Right atrium auricular region (tissue), 2 donors: ENCODE data around the gene PRRT4. TPM values are rescaled to one million over a fixed set of nuclear protein-coding genes. Genes with fewer than 3 reads are reported as not detected.

Source experiments
- DNase-seq: peaks from one replicate; pipeline ENCODE4 v3.0.0-alpha.2; 2019; ENCODE audit warnings: low spot score
- H3K27ac ChIP-seq, 2 donors: fragments of 200-600 bp; sonication (generic); 1 replicate in 1 of 2; 2 replicates in 1 of 2; pipeline ENCODE4 v1.5.1; 2016 to 2019
- H3K27me3 ChIP-seq, 2 donors: fragments of 200-600 bp; sonication (generic); one replicate each; pipeline versions ENCODE4 v1.5.1 to v1.6.0; 2017 to 2019
- H3K36me3 ChIP-seq: fragments of 200-600 bp; sonication (generic); one replicate; pipeline ENCODE4 v1.5.1; 2016
- H3K4me1 ChIP-seq, 2 donors: fragments of 200-600 bp; sonication (generic); one replicate each; pipeline versions ENCODE4 v1.5.1 to v1.6.0; 2017 to 2019
- H3K4me3 ChIP-seq, 2 donors: fragments of 200-600 bp; sonication (generic); 1 replicate in 1 of 2; 2 replicates in 1 of 2; pipeline ENCODE4 v1.5.1; 2017 to 2019; ENCODE audit warnings: mild to moderate bottlenecking in 1 of 2, moderate library complexity in 1 of 2
- H3K9me3 ChIP-seq, 2 donors: fragments of 200-600 bp; sonication (generic); one replicate each; pipeline ENCODE4 v1.5.1; 2019
- total RNA-seq, 2 donors: library from RNA; depleted of rRNA; stranded (reverse); fragments of >200 nt; gene quantifications; one replicate each; pipeline ENCODE4 v1.1.0, GENCODE V29; 2016
- TF ChIP-seq, protein P1 (sequence below), 2 donors: fragments of 200-600 bp; sonication (generic); IDR thresholded peaks; one replicate each; pipeline ENCODE4 v1.5.1; 2019; ENCODE audit warnings: antibody characterized with exemption in 2 of 2

The PRRT4 gene
- total RNA-seq, 2 donors from 2014 or later = 0.37 to 1.1 TPM

DNA sequence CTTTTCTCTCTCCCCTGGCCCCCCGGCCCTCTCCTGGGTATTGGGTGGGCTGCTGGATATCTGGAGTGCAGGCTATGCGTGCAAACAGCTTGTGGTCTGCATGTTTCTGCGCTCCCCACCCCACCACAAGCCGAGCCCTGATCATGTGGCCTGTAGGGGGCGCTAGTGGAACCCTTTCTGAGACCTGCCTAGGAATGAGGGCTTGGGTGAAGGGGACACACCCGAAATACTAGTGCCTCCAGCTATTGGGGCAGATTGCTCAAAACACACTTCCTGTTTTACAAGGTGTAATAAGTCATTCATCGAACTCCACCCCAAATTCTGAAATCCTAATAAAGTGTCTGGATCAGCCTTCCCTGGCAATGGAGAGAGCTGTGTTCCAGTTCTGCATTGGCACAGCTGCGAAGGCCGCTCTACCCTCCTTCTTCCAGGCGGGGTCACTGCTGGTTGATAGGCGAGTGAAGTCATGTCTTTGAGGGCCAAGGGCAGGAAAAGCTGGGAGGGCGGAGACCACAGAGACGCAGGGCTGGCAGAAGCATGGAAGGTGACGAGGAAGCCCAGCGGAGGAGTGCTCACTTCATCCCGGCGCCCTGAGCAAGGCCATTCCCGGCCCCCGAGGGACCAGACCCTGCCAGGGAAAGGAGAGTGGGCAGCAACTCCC is 19.8 kb upstream of the PRRT4 start:
- Histone ChIP-seq H3K27me3 (no peaks in the 10 kb centered on the region), H3K4me3 (no peak overlapping the region)

DNA sequence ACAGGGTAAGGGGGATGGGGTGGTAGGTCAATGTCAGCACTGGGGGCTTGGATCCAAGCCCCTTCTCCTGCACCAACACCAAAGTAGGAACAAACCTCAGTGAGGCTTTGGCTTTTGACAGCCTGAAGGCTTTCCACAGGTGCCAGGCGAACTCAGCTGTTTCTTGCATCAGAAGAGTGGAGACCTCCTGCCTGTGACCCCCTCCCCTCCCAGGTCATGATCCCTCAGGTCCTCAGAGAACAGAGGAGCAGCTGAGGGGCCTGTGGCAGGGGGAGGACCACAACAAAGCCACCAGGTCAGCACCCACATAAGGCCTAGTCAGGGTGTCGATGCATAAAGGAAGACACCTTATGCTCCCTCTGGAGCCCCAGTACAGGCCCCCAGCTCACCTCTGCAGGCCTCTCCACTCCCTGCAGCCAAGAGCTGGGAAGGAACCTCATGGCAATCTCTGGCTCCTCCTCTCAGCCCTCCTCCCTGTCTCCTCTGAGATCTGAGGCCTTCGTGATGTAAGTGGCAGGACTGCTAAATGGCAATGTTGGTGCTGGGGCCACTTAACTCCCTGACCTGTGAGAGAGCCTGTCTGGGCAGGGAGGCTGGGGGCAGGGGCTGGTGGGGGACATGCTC is 19.1 kb upstream of the PRRT4 start:
- TF ChIP-seq, protein P1, sequence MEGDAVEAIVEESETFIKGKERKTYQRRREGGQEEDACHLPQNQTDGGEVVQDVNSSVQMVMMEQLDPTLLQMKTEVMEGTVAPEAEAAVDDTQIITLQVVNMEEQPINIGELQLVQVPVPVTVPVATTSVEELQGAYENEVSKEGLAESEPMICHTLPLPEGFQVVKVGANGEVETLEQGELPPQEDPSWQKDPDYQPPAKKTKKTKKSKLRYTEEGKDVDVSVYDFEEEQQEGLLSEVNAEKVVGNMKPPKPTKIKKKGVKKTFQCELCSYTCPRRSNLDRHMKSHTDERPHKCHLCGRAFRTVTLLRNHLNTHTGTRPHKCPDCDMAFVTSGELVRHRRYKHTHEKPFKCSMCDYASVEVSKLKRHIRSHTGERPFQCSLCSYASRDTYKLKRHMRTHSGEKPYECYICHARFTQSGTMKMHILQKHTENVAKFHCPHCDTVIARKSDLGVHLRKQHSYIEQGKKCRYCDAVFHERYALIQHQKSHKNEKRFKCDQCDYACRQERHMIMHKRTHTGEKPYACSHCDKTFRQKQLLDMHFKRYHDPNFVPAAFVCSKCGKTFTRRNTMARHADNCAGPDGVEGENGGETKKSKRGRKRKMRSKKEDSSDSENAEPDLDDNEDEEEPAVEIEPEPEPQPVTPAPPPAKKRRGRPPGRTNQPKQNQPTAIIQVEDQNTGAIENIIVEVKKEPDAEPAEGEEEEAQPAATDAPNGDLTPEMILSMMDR (IDR thresholded peaks at IDR 0.05) = no peak
- H3K9me3 ChIP-seq = no peaks in the 10 kb centered on the region
- H3K4me3 ChIP-seq = no peak overlapping the region
- H3K4me1 ChIP-seq = peaks cover 0 to 4% of the 10 kb centered on the region in 2 donors
- H3K27ac ChIP-seq = no peak overlapping the region
- H3K36me3 ChIP-seq = no peaks in the 10 kb centered on the region
- no peaks in the 10 kb centered on the region for H3K27me3 ChIP-seq
- no peak for DNase-seq

More for the DNA sequence above, 19.8 kb upstream of the PRRT4 start:
- Histone ChIP-seq H3K27ac (no peak overlapping the region), H3K9me3 (no peaks in the 10 kb centered on the region), H3K36me3 (no peaks in the 10 kb centered on the region), H3K4me1 (peaks cover 0 to 4% of the 10 kb centered on the region in 2 donors)
- TF ChIP-seq, protein P1 (IDR thresholded peaks at IDR 0.05) = peak; percentile 13 to 53
- peak; percentile 84 for DNase-seq

DNA sequence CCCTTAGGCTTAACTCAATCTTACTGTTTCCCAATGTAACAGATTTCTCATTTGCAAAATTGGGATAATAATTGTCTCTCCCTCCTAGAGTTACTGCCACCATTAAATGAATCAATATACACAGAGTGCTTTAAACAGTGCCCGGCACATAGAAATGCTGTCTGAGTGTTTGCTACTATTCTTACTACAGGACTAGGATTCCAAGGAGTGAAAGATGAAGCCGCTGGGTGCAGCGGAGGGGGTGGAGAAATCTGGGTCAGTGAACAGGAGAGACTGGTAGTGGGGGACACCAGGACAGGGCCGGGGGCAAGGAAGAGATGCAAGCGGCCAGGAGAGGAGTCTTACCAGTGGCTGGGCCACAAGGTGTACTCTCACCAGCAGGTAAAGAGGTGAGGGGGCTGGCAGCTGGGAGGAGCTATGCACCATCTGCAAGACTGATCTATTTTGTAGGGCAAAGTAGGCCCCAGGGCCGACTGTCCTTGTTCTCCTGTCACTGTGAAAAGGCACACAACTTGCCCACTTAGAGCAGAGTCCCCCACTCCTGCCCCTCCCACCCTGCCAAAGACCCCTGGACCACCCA is 18.5 kb upstream of the PRRT4 start:
- TF ChIP-seq, protein P1 (IDR thresholded peaks at IDR 0.05) = no peak
- no peaks in the 10 kb centered on the region for H3K27me3 ChIP-seq
- no peak for DNase-seq
- no peaks in the 10 kb centered on the region for H3K9me3 ChIP-seq
- H3K4me1 ChIP-seq = peaks cover 0 to 4% of the 10 kb centered on the region in 2 donors
- no peaks in the 10 kb centered on the region for H3K36me3 ChIP-seq
- H3K4me3 ChIP-seq = no peak overlapping the region
- H3K27ac ChIP-seq = no peak overlapping the region

DNA sequence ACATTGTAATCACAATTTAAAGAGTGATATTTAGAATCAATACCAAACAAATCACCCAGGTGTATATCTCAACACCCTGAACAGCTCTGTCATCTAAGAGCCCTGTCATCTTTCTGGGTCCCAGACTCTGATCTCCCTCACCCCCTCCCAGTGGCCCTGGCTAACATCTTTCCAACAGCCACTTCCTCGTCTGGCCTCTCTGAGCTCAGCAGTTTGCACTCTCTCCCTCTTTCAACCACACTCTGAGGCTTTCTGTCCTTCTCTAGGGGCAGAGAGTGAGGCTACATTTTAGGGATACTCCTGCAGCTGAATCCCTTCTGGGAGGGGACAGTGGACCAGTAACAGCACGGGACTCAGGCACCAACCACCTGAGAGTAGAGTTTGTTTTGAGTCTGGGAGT is 17.1 kb upstream of the PRRT4 start:
- DNase-seq = no peak
- Histone ChIP-seq H3K27me3 (no peaks in the 10 kb centered on the region), H3K27ac (no peak overlapping the region), H3K4me1 (peaks cover 0 to 4% of the 10 kb centered on the region in 2 donors), H3K36me3 (no peaks in the 10 kb centered on the region), H3K9me3 (no peaks in the 10 kb centered on the region), H3K4me3 (no peak overlapping the region)
- TF ChIP-seq, protein P1 (IDR thresholded peaks at IDR 0.05) = no peak

DNA sequence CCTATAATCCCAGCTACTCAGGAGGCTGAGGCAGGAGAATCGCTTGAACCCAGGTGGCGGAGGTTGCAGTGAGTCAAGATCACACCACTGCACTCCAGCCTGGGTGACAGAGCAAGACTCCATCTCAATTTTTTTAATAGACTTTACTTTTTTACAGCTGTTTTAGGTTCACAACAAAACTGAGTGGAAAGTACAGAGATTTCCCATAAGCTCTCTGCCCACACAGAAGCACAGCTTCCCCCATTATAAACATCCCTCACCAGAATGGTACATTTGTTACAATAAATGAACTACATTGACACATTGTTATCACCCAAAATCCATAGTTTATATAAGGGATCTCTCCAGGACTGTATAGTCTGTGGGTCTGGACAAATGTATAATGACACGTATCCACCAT is 14.6 kb upstream of the PRRT4 start:
- TF ChIP-seq, protein P1 (IDR thresholded peaks at IDR 0.05) = no peak

More for the DNA sequence above, 14.6 kb upstream of the PRRT4 start:
- H3K36me3 ChIP-seq = no peaks in the 10 kb centered on the region
- no peak overlapping the region for H3K27ac ChIP-seq
- no peaks in the 10 kb centered on the region for H3K4me1 ChIP-seq
- H3K9me3 ChIP-seq = no peaks in the 10 kb centered on the region
- no peaks in the 10 kb centered on the region for H3K27me3 ChIP-seq
- no peak overlapping the region for H3K4me3 ChIP-seq
- no peak for DNase-seq
